SU-DHL-6 (cell line): Measurements from ENCODE around the gene TTC3.

Experiments used
- EZH2phosphoT487 ChIP-seq: fragments of 200-600 bp; sonication (generic), shearing (Covaris generic); conservative IDR thresholded peaks from 2 replicates; pipeline ENCODE4 v1.6.1; 2018; ENCODE audit warnings: mild to moderate bottlenecking, antibody characterized with exemption, low read length, moderate library complexity, mixed read lengths
- TF ChIP-seq, protein P1 (sequence below): fragments of 200-600 bp; sonication (generic); IDR thresholded peaks from one replicate; pipeline ENCODE4 v1.5.1; 2017; ENCODE audit warnings: antibody characterized with exemption, mild to moderate bottlenecking, low read length, moderate library complexity; ENCODE audit not compliant: insufficient read depth, poor library complexity, severe bottlenecking

DNA sequence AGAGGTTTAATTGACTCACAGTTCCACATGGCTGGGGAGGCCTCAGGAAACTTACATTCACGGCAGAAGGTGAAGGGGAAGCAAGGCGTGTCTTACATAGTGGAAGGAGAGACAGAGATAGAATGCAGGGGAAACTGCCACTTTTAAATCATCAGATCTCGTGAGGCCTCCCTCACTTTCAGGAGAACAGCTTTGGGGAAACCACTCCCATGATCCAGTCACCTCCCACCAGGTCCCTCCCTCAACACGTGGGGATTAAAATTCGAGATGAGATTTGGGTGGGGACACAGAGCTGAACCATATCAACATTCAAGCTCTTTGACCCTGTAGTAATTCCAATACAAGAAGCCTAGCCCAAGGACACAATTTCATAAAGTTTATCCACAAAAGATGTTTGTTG, 13.9 kb upstream of the TTC3 start:
- TF ChIP-seq, protein P1, sequence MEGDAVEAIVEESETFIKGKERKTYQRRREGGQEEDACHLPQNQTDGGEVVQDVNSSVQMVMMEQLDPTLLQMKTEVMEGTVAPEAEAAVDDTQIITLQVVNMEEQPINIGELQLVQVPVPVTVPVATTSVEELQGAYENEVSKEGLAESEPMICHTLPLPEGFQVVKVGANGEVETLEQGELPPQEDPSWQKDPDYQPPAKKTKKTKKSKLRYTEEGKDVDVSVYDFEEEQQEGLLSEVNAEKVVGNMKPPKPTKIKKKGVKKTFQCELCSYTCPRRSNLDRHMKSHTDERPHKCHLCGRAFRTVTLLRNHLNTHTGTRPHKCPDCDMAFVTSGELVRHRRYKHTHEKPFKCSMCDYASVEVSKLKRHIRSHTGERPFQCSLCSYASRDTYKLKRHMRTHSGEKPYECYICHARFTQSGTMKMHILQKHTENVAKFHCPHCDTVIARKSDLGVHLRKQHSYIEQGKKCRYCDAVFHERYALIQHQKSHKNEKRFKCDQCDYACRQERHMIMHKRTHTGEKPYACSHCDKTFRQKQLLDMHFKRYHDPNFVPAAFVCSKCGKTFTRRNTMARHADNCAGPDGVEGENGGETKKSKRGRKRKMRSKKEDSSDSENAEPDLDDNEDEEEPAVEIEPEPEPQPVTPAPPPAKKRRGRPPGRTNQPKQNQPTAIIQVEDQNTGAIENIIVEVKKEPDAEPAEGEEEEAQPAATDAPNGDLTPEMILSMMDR, result no peak
- TF ChIP-seq EZH2phosphoT487, result no peak
